Mesodermal cell (in vitro differentiated cells): ENCODE data around the gene RNU6-9.
"Not testable (repeated sequence)": the region's sequence is repeated elsewhere in the genome, so short reads cannot be mapped to it uniquely, and the experiment has no call there.

ENCODE experiments used
- H3K27ac ChIP-seq: 2 replicates; pipeline ENCODE4 v1.7.0; 2013; ENCODE audit warnings: mild to moderate bottlenecking, low read depth, low read length, moderate library complexity; ENCODE audit not compliant: severe bottlenecking
- H3K36me3 ChIP-seq: 2 replicates; pipeline ENCODE4 v1.7.1; 2013; ENCODE audit warnings: mild to moderate bottlenecking, low read length, moderate library complexity; ENCODE audit not compliant: control insufficient read depth, insufficient read depth
- H3K4me1 ChIP-seq: one replicate; pipeline ENCODE4 v1.7.1; 2013; ENCODE audit warnings: mild to moderate bottlenecking, low read length; ENCODE audit not compliant: insufficient read depth, control insufficient read depth, poor library complexity, severe bottlenecking
- H3K4me3 ChIP-seq: 2 replicates; pipeline ENCODE4 v1.7.0; 2013; ENCODE audit warnings: low read length, control low read depth, mild to moderate bottlenecking; ENCODE audit not compliant: insufficient read depth, poor library complexity, severe bottlenecking; ENCODE audit errors: extremely low read depth
- H3K9me3 ChIP-seq: 2 replicates; pipeline ENCODE4 v1.7.1; 2013; ENCODE audit warnings: mild to moderate bottlenecking, low read length, moderate library complexity; ENCODE audit not compliant: control insufficient read depth
- WGBS, 2 experiments: methylation state at CpG; one replicate each; pipeline ENCODE4 v1.1.5; 2013; ENCODE audit warnings: missing lambda C conversion rate in 2 of 2; ENCODE audit not compliant: insufficient coverage in 2 of 2; 5-methylcytosine and 5-hydroxymethylcytosine counted together

The RNU6-9 gene

GRCh38 chr19:889662-890295 is 3.5 kb upstream of the RNU6-9 start:
- H3K9me3 ChIP-seq, result no peaks in the 10 kb centered on the region
- H3K4me3 ChIP-seq, result no peak overlapping the region
- H3K27ac ChIP-seq, result no peak overlapping the region
- WGBS, 2 experiments, result 96 to 97% methylated on average over 24 to 26 of the region's 26 CpGs
- H3K36me3 ChIP-seq, result peaks cover 55% of the 10 kb centered on the region
- peaks cover 4% of the 10 kb centered on the region for H3K4me1 ChIP-seq

DNA sequence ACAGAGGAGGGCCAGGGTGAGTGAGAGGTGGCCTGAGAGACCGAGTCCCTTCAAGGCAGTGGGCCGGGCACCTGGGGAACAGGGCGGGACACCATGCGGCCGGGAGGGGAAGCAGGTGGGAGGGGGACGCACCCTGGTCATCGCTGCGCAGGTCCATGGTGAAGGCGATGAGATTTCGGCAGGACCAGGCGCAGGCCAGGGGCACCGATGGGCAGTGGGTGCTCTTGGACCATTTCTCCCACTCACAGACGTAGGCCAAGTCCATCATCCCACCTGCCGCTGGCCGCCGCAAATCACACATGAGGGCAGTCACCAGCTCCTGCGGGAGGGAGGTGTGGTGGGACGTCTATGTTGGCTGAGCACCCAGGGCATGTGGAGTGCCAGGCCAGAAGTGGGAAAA is 2.5 kb upstream of the RNU6-9 start:
- H3K4me1 ChIP-seq, result peaks cover 4% of the 10 kb centered on the region
- 94 to 98% methylated on average over 16 to 18 of the region's 18 CpGs for WGBS, 2 experiments

GRCh38 chr19:891421-892200 is 1.7 kb upstream of the RNU6-9 start:
- Histone ChIP-seq H3K4me3 (peak overlapping the region; percentile 77), H3K36me3 (peaks cover 39% of the 10 kb centered on the region)
- not testable (repeated sequence) for H3K27ac ChIP-seq, H3K4me1 ChIP-seq, H3K9me3 ChIP-seq
- 90 to 94% methylated on average over 22 to 40 of the region's 50 CpGs for WGBS, 2 experiments

More for the DNA sequence above, 2.5 kb upstream of the RNU6-9 start:
- H3K27ac ChIP-seq, result no peak overlapping the region
- H3K36me3 ChIP-seq, result peaks cover 44% of the 10 kb centered on the region
- H3K4me3 ChIP-seq, result no peak overlapping the region
- no peaks in the 10 kb centered on the region for H3K9me3 ChIP-seq

DNA sequence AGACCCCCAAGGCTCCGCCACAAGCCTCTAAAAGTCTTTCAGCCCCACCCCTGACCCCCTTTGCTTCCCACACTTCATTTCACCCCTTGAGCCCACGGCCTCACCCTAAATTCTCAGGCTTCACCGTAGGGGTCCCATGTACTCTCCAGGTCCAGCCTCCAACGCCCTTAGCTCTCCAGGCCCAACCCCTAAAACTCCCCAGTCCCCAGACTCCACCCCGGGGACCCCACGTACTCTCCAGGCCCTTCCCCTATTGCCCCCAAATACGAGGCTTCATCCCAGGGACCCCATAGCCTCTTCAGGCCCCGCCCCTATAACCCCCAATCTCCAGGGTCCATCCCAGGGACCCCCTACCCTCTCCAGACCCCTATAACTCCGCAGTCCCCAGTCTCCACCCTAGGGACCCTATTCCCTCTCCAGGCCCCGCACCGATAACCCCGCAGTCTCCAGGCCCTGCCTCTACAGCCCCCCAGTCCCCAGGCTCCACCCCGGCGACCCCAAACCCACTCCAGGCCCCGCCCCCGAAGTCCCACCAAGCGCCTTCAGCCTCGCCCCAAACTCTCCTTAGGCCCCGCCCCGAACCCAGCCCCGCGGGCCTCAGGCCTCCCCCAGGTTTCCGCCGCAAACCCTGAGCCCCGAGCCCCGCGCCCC is 916 bp upstream of the RNU6-9 start:
- H3K4me1 ChIP-seq, result peaks cover 4% of the 10 kb centered on the region
- 10 to 18% methylated on average over 8 to 16 of the region's 27 CpGs for WGBS, 2 experiments
- no peaks in the 10 kb centered on the region for H3K9me3 ChIP-seq
- H3K27ac ChIP-seq, result no peak overlapping the region
- H3K4me3 ChIP-seq, result peak overlapping the region; percentile 77
- peaks cover 39% of the 10 kb centered on the region for H3K36me3 ChIP-seq

GRCh38 chr19:896434-896833 is 3.1 kb downstream of the RNU6-9 start:
- peaks cover 40% of the 10 kb centered on the region for H3K36me3 ChIP-seq
- no peak overlapping the region for H3K4me3 ChIP-seq
- 90 to 97% methylated on average over 5 to 8 of the region's 10 CpGs for WGBS, 2 experiments
- H3K9me3 ChIP-seq, result no peaks in the 10 kb centered on the region
- no peak overlapping the region for H3K27ac ChIP-seq
- H3K4me1 ChIP-seq, result peaks cover 4% of the 10 kb centered on the region

GRCh38 chr19:896999-897398 is 3.7 kb downstream of the RNU6-9 start:
- Histone ChIP-seq H3K4me1 (peaks cover under 1% of the 10 kb centered on the region), H3K36me3 (peaks cover 45% of the 10 kb centered on the region), H3K27ac (no peak overlapping the region), H3K4me3 (no peak overlapping the region), H3K9me3 (no peaks in the 10 kb centered on the region)
- 86 to 96% methylated on average over 5 to 9 of the region's 11 CpGs for WGBS, 2 experiments

GRCh38 chr19:897442-898039 is 4.3 kb downstream of the RNU6-9 start:
- Histone ChIP-seq H3K4me3 (no peak overlapping the region), H3K4me1 (no peaks in the 10 kb centered on the region), H3K9me3 (no peaks in the 10 kb centered on the region), H3K27ac (no peak overlapping the region), H3K36me3 (peaks cover 49% of the 10 kb centered on the region)
- 87% methylated on average over 25 to 26 of the region's 26 CpGs for WGBS, 2 experiments

DNA sequence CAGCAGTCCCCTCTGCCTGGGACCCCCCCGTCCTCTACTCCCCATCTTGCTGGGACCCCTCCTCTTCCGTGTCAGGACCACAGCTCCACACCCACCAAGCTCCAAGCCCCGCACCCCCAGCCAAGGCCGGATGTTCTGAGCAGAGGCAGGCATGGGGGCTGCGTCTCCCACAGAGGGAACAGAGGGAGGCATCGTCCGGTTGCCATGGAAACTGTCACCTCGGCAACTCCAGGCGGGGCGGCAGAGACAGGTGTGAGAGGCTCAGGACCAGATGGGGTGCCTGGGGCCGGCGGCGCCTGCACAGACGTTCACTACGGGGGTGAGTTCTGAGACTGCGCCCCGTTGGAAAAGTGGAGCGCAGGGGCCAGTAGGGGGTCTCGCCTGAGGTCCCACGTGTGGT is 5.4 kb downstream of the RNU6-9 start:
- no peaks in the 10 kb centered on the region for H3K4me1 ChIP-seq
- no peak overlapping the region for H3K4me3 ChIP-seq
- WGBS, 2 experiments, result 85 to 91% methylated on average over 13 to 20 of the region's 20 CpGs
- H3K27ac ChIP-seq, result no peak overlapping the region
- H3K36me3 ChIP-seq, result peaks cover 54% of the 10 kb centered on the region
- H3K9me3 ChIP-seq, result no peaks in the 10 kb centered on the region

- Histone ChIP-seq H3K9me3 (no peaks in the 10 kb centered on the region), H3K4me3 (no peak overlapping the region), H3K27ac (no peak overlapping the region), H3K36me3 (peaks cover 57% of the 10 kb centered on the region), H3K4me1 (no peaks in the 10 kb centered on the region)
- 90 to 94% methylated on average over 21 to 31 of the region's 32 CpGs for WGBS, 2 experiments
Observed at GRCh38 chr19:899336-900042, 6.2 kb downstream of the RNU6-9 start.

DNA sequence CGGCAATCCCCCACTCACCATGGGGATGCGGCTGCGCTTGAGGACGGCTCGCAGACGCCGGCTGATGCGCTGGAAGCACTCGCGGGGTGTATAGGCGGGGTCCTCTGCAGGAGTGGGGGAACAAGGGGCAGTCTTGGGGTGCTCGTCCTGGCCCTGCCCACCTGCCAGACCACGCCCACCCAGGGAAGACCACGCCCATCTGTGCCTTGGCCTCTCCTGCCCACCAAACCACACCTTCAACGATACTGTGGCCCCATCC is 6.7 kb downstream of the RNU6-9 start:
- 91 to 96% methylated on average over 13 of the region's 15 CpGs for WGBS, 2 experiments
- Histone ChIP-seq H3K4me3 (no peak overlapping the region), H3K9me3 (no peaks in the 10 kb centered on the region), H3K36me3 (peaks cover 57% of the 10 kb centered on the region), H3K27ac (no peak overlapping the region), H3K4me1 (no peaks in the 10 kb centered on the region)
